ENCODE results near the gene ZNF138. TPM values are rescaled to one million over a fixed set of nuclear protein-coding genes. Genes with fewer than 3 reads are reported as not detected.

The ZNF138 gene
- total RNA-seq, 4 donors from 2014 or later: 4.5 to 11.6 (median 6.8) TPM

DNA sequence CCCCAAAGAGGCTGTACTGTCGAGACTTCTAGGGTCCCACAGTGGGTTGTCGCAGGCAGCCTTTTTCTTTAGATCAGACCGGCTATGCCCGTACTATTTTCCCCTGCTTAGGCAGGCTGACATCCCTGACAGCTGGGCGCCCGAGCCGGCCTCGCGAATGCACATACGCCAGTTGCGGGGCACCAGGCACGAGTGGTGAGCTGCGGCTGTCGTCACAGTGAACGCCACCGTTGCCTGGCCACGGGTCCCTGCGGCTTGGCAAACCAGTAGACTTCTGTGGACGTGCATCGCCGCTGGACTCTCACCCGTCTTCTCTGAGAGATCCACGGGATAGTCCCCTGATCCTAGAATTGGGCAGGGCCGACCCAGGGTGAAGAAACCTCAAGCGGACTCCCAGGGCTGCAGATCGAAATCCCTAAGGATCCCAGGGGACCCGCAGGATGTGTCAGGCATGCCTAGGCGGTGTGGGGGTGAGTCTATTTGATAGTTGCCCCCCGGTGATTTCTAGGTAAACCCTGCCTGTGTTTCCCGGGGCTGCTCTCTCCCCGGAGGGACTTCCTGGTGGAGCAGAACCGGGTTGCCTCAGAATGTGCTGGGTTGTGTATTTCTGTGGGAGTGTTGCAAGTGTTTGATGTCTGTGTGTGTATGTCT lies 75.8 kb downstream of the ZNF138 start:
- DNase-seq: no peak
- in situ Hi-C loops (cut with MboI; ENCODE audit: low sequenced_read_pairs in 4 of 4): no loop called here
- intact Hi-C loops (cut with DNase I; ENCODE audit: low total_unique reads): no loop called here

DNA sequence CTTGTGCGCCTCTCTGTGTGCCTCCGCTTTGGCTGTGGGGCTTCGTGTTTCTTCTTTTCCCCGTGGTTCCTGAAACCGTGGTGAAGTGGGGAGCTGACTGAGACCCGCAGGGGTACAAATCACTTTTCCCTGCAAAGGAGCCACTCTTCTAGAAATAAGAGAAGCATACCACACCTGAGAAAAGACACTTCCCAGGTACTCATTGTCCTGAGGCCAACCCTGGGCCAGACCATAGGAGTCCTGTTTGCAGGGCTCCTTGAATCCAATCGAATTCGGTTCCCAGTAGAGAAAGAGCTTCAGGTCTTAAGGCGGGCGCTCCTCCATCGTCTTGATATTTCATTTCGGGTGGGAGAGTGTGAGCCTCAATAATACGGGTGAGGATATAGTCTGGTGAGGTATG lies 76.4 kb downstream of the ZNF138 start:
- Histone ChIP-seq H3K4me1 (no peaks in the 10 kb centered on the region), H3K4me3 (no peak overlapping the region), H3K27ac (no peak overlapping the region), H3K36me3 (no peaks in the 10 kb centered on the region), H3K9me3 (no peaks in the 10 kb centered on the region), H3K27me3 (no peaks in the 10 kb centered on the region)
- in situ Hi-C loops (cut with MboI; ENCODE audit: low sequenced_read_pairs in 4 of 4) (no loop called here), intact Hi-C loops (cut with DNase I; ENCODE audit: low total_unique reads) (no loop called here)
- ATAC-seq (no peak), DNase-seq (no peak)
- TF ChIP-seq POLR2A (IDR thresholded peaks at IDR 0.05): no peak
- TF ChIP-seq, protein P1, sequence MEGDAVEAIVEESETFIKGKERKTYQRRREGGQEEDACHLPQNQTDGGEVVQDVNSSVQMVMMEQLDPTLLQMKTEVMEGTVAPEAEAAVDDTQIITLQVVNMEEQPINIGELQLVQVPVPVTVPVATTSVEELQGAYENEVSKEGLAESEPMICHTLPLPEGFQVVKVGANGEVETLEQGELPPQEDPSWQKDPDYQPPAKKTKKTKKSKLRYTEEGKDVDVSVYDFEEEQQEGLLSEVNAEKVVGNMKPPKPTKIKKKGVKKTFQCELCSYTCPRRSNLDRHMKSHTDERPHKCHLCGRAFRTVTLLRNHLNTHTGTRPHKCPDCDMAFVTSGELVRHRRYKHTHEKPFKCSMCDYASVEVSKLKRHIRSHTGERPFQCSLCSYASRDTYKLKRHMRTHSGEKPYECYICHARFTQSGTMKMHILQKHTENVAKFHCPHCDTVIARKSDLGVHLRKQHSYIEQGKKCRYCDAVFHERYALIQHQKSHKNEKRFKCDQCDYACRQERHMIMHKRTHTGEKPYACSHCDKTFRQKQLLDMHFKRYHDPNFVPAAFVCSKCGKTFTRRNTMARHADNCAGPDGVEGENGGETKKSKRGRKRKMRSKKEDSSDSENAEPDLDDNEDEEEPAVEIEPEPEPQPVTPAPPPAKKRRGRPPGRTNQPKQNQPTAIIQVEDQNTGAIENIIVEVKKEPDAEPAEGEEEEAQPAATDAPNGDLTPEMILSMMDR (IDR thresholded peaks at IDR 0.05 in 4 of 5, conservative IDR thresholded peaks at IDR 0.05 in 1 of 5): no peak

More for the DNA sequence above, 75.8 kb downstream of the ZNF138 start:
- ATAC-seq: no peak
- no peaks in the 10 kb centered on the region for H3K36me3 ChIP-seq
- no peak overlapping the region for H3K4me3 ChIP-seq
- no peaks in the 10 kb centered on the region for H3K27me3 ChIP-seq
- H3K4me1 ChIP-seq: no peaks in the 10 kb centered on the region
- no peaks in the 10 kb centered on the region for H3K9me3 ChIP-seq
- TF ChIP-seq, protein P1 (IDR thresholded peaks at IDR 0.05 in 4 of 5, conservative IDR thresholded peaks at IDR 0.05 in 1 of 5): no peak
- no peak for TF ChIP-seq POLR2A (IDR thresholded peaks at IDR 0.05)
- H3K27ac ChIP-seq: no peak overlapping the region

DNA sequence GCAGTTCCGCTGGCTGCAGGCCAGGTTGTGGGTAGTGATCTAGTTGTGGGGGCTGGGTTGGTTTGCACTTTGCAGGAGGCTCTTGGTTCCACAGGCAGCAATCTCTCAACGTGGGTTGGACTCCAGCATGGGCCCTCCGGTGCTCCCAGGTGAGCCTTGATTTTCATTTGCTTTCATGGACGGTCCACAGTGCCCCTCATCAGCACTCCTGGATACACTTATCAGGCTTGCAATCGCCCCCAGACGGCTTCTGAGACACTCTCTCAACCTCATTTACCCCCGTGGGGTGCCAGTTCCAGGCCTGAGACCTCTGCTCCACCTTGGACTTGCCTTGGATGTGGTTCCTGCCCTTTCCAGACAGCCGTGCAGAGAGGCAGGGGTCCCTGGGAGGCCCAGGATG lies 77.5 kb downstream of the ZNF138 start:
- ATAC-seq: no peak
- DNase-seq: no peak
- TF ChIP-seq, protein P1 (IDR thresholded peaks at IDR 0.05 in 4 of 5, conservative IDR thresholded peaks at IDR 0.05 in 1 of 5): no peak
- no peak for TF ChIP-seq POLR2A (IDR thresholded peaks at IDR 0.05)
- Histone ChIP-seq H3K27ac (no peak overlapping the region), H3K36me3 (no peaks in the 10 kb centered on the region), H3K27me3 (no peaks in the 10 kb centered on the region), H3K4me3 (no peak overlapping the region), H3K4me1 (no peaks in the 10 kb centered on the region), H3K9me3 (no peaks in the 10 kb centered on the region)
- intact Hi-C loops (cut with DNase I; ENCODE audit: low total_unique reads) (no loop called here), in situ Hi-C loops (cut with MboI; ENCODE audit: low sequenced_read_pairs in 4 of 4) (no loop called here)

DNA sequence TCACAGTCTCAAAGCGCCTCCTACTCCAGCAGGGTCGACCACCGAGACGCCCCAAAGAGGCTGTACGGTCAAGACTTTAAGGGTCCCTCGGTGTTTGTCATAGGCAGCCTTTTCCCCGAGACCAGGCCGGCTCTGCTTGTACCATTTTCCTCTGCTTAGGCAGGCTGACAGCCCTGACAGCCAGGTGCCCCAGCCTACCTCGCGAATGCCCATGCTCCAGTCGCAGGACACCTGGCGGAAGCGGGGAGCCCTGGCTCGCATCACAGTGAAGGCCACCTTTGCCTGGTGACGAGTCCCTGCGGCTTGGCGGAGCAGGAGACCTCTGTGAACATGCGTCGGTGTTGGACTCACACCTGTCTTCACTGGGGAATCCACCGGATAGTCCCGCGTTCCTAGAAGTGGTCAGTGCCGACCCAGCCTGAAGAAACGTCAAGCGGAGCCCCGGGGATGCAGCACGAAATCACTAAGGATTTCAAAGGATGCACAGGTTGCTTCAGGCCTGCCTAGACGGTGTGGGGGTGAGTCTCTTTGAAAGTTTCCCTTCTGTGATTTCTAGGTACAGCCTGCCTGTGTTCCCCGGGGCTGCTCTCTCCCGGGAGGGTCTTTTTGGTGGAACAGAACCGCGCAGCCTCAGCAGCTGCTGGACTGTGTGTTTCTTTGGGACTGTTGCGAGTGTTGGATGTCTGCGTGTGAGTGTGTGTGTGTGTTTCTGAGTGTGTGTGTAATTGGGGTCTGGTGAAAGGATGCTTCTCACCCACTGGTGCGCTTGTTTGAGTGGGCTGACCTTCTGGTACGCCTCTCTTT lies 78.3 kb downstream of the ZNF138 start:
- H3K27me3 ChIP-seq: peaks cover 0 to 3% (median 0%) of the 10 kb centered on the region in 3 donors
- in situ Hi-C loops (cut with MboI; ENCODE audit: low sequenced_read_pairs in 4 of 4): no loop called here
- no peak for ATAC-seq
- DNase-seq: no peak
- TF ChIP-seq, protein P1 (IDR thresholded peaks at IDR 0.05 in 4 of 5, conservative IDR thresholded peaks at IDR 0.05 in 1 of 5): no peak
- TF ChIP-seq POLR2A (IDR thresholded peaks at IDR 0.05): no peak
- intact Hi-C loops (cut with DNase I; ENCODE audit: low total_unique reads): no loop called here
- no peaks in the 10 kb centered on the region for H3K9me3 ChIP-seq
- H3K4me3 ChIP-seq: no peak overlapping the region
- H3K27ac ChIP-seq: no peak overlapping the region
- H3K4me1 ChIP-seq: no peaks in the 10 kb centered on the region
- H3K36me3 ChIP-seq: no peaks in the 10 kb centered on the region
